Panc1 (cell line): ENCODE results near the gene B4GALT2. TPM values are rescaled to one million over a fixed set of nuclear protein-coding genes. Genes with fewer than 3 reads are reported as not detected.

Experiments used
- ATAC-seq: fragments of 200-7000 bp; cut with Tn5 transposase; 2 replicates; pipeline ENCODE4 v1.9.1; 2020; ENCODE audit warnings: mild to moderate bottlenecking, moderate library complexity
- BruUV-seq: library from RNA; stranded (reverse); fragments of 400-500 nt; replicated peaks from 2 replicates; lab custom pipeline; 2021; lab: Mats Ljungman, UMichigan
- CTCF ChIA-PET: fragments of 300-600 bp; sonication (Branson Sonifier 250); formaldehyde crosslinking; loops from one replicate; lab custom pipeline; 2022; ENCODE audit warnings: antibody characterized with exemption; lab: Charles Lee
- POLR2A ChIA-PET: fragments of 300-600 bp; sonication (Branson Sonifier 250); formaldehyde crosslinking; loops from one replicate; lab custom pipeline; 2022; ENCODE audit warnings: antibody characterized with exemption; lab: Charles Lee
- DNase-seq: peaks from one replicate; pipeline ENCODE4 v3.0.0-alpha.2; 2010; ENCODE audit warnings: low read depth, low spot score
- H3K27ac ChIP-seq: 2 replicates; pipeline ENCODE4 v1.5.1; 2011; ENCODE audit warnings: mild to moderate bottlenecking, low read length, inconsistent platforms
- H3K27me3 ChIP-seq: fragments of 200-500 bp; sonication (Bioruptor generic); 2 replicates; pipeline ENCODE4 v1.6.0; 2014; ENCODE audit warnings: low read length, inconsistent platforms; ENCODE audit not compliant: control insufficient read depth, insufficient read depth
- H3K36me3 ChIP-seq: fragments of 200-500 bp; sonication (Bioruptor generic); 2 replicates; pipeline ENCODE4 v1.5.1; 2014; ENCODE audit warnings: inconsistent platforms, mild to moderate bottlenecking, low read length, moderate library complexity; ENCODE audit not compliant: control insufficient read depth, insufficient read depth
- H3K4me1 ChIP-seq: 2 replicates; pipeline ENCODE4 v1.5.1; 2011; ENCODE audit warnings: inconsistent platforms, mild to moderate bottlenecking, low read length, moderate library complexity; ENCODE audit not compliant: control insufficient read depth, insufficient read depth
- H3K4me3 ChIP-seq, 2 experiments: 2 replicates each; pipeline ENCODE4 v1.5.1; 2011 to 2012; ENCODE audit warnings: low read depth in 2 of 2, low read length in 2 of 2, mild to moderate bottlenecking in 2 of 2, inconsistent platforms in 1 of 2, moderate library complexity in 1 of 2
- H3K9me3 ChIP-seq: fragments of 200-500 bp; sonication (Bioruptor generic); 2 replicates; pipeline ENCODE4 v1.5.1; 2014; ENCODE audit warnings: low read depth, mild to moderate bottlenecking, inconsistent platforms, low read length, moderate library complexity; ENCODE audit not compliant: control insufficient read depth, insufficient read depth
- CTCF ChIP-seq: fragments of 450-650 bp; IDR thresholded peaks from 2 replicates; pipeline ENCODE4 v1.5.1; 2017; ENCODE audit warnings: mild to moderate bottlenecking
- POLR2AphosphoS5 ChIP-seq: IDR thresholded peaks from 2 replicates; pipeline ENCODE4 v1.6.1; 2012; ENCODE audit warnings: mild to moderate bottlenecking, low read depth, low read length, moderate library complexity
- REST ChIP-seq, 2 experiments: IDR thresholded peaks; 2 replicates each; pipeline ENCODE4 v1.6.1; 2011 to 2012; ENCODE audit warnings: low read depth in 2 of 2, control low read depth in 1 of 2, low read length in 1 of 2, mild to moderate bottlenecking in 1 of 2, moderate library complexity in 1 of 2; ENCODE audit not compliant: insufficient read depth in 1 of 2
- SIN3A ChIP-seq: IDR thresholded peaks from 2 replicates; pipeline ENCODE4 v1.6.1; 2012; ENCODE audit warnings: low read depth, mild to moderate bottlenecking, low read length, moderate library complexity, borderline replicate concordance; ENCODE audit not compliant: insufficient read depth
- TCF7L2 ChIP-seq: IDR thresholded peaks from 2 replicates; pipeline ENCODE4 v1.6.1; 2011; ENCODE audit warnings: mild to moderate bottlenecking, low read depth, low read length, inconsistent platforms
- in situ Hi-C: cut with HindIII; loops from 2 replicates; pipeline ENCODE4 v1.10.0; 2016; ENCODE audit warnings: low sequenced_read_pairs, low pct_unique_long_range_greater_than_20kb
- intact Hi-C: fragments of 100-400 bp; cut with micrococcal nuclease; formaldehyde crosslinking; loops from one replicate; pipeline ENCODE4 v1.10.0; 2022; ENCODE audit not compliant: unreplicated experiment
- total RNA-seq: library from RNA; stranded (reverse); gene quantifications from one replicate; pipeline ENCODE4 v1.2.1, GENCODE V29; 2021; ENCODE audit not compliant: unreplicated experiment

Gene B4GALT2
- total RNA-seq, 1 experiment from 2014 or later, result 90.1 TPM

- in situ Hi-C loops (no loop called here), intact Hi-C loops (no loop called here)
- POLR2A ChIA-PET, result no interaction called here
- DNase-seq (no peak), ATAC-seq (no peak)
- no TSS peak for BruUV-seq
- Histone ChIP-seq H3K9me3 (no peaks in the 10 kb centered on the region), H3K36me3 (no peaks in the 10 kb centered on the region), H3K4me3 (no peak overlapping the region), H3K4me1 (peaks cover 2% of the 10 kb centered on the region; the same call in 1 of the 2 replicates), H3K27ac (no peak overlapping the region), H3K27me3 (no peaks in the 10 kb centered on the region)
- CTCF ChIA-PET, result interaction anchor here (0.9 kb wide), 1 partner anchor 45 kb away, joined by 3 read pairs; no protein-coding TSS in a partner anchor
- TF ChIP-seq REST (IDR thresholded peaks at IDR 0.05; ENCODE audit: insufficient read depth in 1 of 2, low read depth in 2 of 2, low read length in 1 of 2), result no peak
- no peak for TF ChIP-seq POLR2AphosphoS5
- no peak for TF ChIP-seq TCF7L2
- TF ChIP-seq SIN3A, result no peak
- TF ChIP-seq CTCF, result no peak
These were observed 23.2 kb downstream of the B4GALT2 start for GRCh38 chr1:44002165-44002564.

- no peak for ATAC-seq
These were observed 23.7 kb downstream of the B4GALT2 start for GRCh38 chr1:44002606-44003157.

More at GRCh38 chr1:44002606-44003157, 23.7 kb downstream of the B4GALT2 start:
- in situ Hi-C loops (no loop called here), intact Hi-C loops (no loop called here)
- DNase-seq, result no peak
- Histone ChIP-seq H3K27me3 (no peaks in the 10 kb centered on the region), H3K4me1 (peaks cover 2% of the 10 kb centered on the region; the same call in 1 of the 2 replicates), H3K36me3 (no peaks in the 10 kb centered on the region), H3K4me3 (no peak overlapping the region), H3K27ac (no peak overlapping the region), H3K9me3 (no peaks in the 10 kb centered on the region)
- CTCF ChIA-PET, result interaction anchor here (0.6 to 0.9 kb wide), 3 partner anchors 30 to 52 kb away, joined by 3 to 10 read pairs (median 5); no protein-coding TSS in a partner anchor
- BruUV-seq, result no TSS peak
- POLR2A ChIA-PET, result no interaction called here
- TF ChIP-seq REST (IDR thresholded peaks at IDR 0.05; ENCODE audit: insufficient read depth in 1 of 2, low read depth in 2 of 2, low read length in 1 of 2), result no peak
- no peak for TF ChIP-seq SIN3A
- no peak; the same call in 1 of the 2 replicates for TF ChIP-seq CTCF
- no peak for TF ChIP-seq POLR2AphosphoS5
- no peak for TF ChIP-seq TCF7L2
